Prostate gland (tissue), 2 donors: ENCODE results near the gene AGBL4.

Experiments
- POLR2A ChIP-seq: fragments of 450-650 bp; IDR thresholded peaks from one replicate; pipeline ENCODE4 v1.6.1; 2016; ENCODE audit warnings: antibody characterized with exemption, mild to moderate bottlenecking
- POLR2AphosphoS5 ChIP-seq: sonication (generic); formaldehyde crosslinking; IDR thresholded peaks from one replicate; pipeline ENCODE4 v1.6.1; 2017; ENCODE audit warnings: antibody characterized with exemption
- TF ChIP-seq, protein P1 (sequence below), 4 experiments: fragments of 200-600 bp in 2 of 4; fragments of 450-650 bp in 2 of 4; sonication (generic) in 2 of 4; IDR thresholded peaks; 1 replicate in 3 of 4; 2 replicates in 1 of 4; pipeline ENCODE4 v1.5.1; 2016 to 2019; ENCODE audit warnings: antibody characterized with exemption in 4 of 4, mild to moderate bottlenecking in 2 of 4, moderate library complexity in 2 of 4

DNA sequence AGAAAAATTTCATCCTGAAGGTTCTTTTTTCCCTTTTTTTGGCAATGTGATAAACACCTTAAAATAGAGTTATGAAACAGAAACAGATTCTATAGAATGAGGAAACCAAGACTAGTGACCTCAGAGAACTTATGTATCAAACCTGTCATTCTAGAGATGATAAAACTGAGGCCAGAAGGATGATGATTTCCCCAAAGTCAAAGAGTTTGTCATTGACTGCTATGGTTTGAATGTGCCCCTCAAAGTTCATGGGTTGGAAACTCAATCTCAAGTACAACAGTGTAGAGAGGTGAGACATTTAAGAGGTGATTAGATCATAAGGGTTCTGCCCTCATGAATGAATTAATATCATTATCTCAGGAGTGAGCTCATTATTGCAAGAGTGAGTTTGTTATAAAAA, 1233.4 kb downstream of the AGBL4 start:
- TF ChIP-seq POLR2A (no peak), POLR2AphosphoS5 (no peak)
- TF ChIP-seq, protein P1, sequence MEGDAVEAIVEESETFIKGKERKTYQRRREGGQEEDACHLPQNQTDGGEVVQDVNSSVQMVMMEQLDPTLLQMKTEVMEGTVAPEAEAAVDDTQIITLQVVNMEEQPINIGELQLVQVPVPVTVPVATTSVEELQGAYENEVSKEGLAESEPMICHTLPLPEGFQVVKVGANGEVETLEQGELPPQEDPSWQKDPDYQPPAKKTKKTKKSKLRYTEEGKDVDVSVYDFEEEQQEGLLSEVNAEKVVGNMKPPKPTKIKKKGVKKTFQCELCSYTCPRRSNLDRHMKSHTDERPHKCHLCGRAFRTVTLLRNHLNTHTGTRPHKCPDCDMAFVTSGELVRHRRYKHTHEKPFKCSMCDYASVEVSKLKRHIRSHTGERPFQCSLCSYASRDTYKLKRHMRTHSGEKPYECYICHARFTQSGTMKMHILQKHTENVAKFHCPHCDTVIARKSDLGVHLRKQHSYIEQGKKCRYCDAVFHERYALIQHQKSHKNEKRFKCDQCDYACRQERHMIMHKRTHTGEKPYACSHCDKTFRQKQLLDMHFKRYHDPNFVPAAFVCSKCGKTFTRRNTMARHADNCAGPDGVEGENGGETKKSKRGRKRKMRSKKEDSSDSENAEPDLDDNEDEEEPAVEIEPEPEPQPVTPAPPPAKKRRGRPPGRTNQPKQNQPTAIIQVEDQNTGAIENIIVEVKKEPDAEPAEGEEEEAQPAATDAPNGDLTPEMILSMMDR (IDR thresholded peaks at IDR 0.05): no peak
